HepG2 (cell line): ENCODE data around the gene ANKRD2. TPM values are rescaled to one million over a fixed set of nuclear protein-coding genes. Genes with fewer than 3 reads are reported as not detected.

Experiments used
- ATAC-seq: fragments of 200-7000 bp; cut with Tn5 transposase; 3 replicates; pipeline ENCODE4 v1.9.1; 2020; ENCODE audit warnings: mild to moderate bottlenecking, moderate library complexity
- BruUV-seq: library from RNA; stranded (reverse); fragments of 400-500 nt; replicated peaks from 2 replicates; lab custom pipeline; 2021; lab: Mats Ljungman, UMichigan
- CTCF ChIA-PET: fragments of 300-600 bp; formaldehyde crosslinking; extraction: SDS; loops from one replicate; lab custom pipeline; 2021; ENCODE audit warnings: low total read pairs, inconsistent platforms, low intra/inter-chr PET ratio; lab: Yijun Ruan, JAX
- POLR2A ChIA-PET: fragments of 350-600 bp; sonication (Branson Sonifier 250); formaldehyde crosslinking; loops from one replicate; lab custom pipeline; 2020; ENCODE audit warnings: antibody characterized with exemption, inconsistent platforms; lab: Yijun Ruan, JAX
- DNase-seq: peaks from one replicate; pipeline ENCODE4 v3.0.0-alpha.2; 2015; ENCODE audit warnings: low spot score
- FAIRE-seq: peaks from 3 replicates; lab custom pipeline; 2011; peaks lifted over from hg19 to GRCh38; lab: Jason Lieb, UNC
- H2AFZ ChIP-seq: one replicate; pipeline ENCODE4 v1.6.1; 2011; ENCODE audit warnings: low read length, inconsistent platforms
- H3K27ac ChIP-seq: fragments of 300-600 bp; 3 replicates; pipeline ENCODE4 v1.8.0; 2011; ENCODE audit warnings: mixed run types, mild to moderate bottlenecking, mixed read lengths, low read length, inconsistent platforms; ENCODE audit not compliant: insufficient read depth; ENCODE audit errors: extremely low read length
- H3K27me3 ChIP-seq, 2 experiments: fragments of 200-600 bp in 1 of 2; 2 replicates in 1 of 2; 3 replicates in 1 of 2; pipeline versions ENCODE4 v1.6.0 to v1.8.0; 2011; ENCODE audit warnings: low read length in 2 of 2, mild to moderate bottlenecking in 2 of 2, moderate library complexity in 2 of 2, inconsistent platforms in 1 of 2; ENCODE audit not compliant: insufficient read depth in 2 of 2, control insufficient read depth in 1 of 2
- H3K36me3 ChIP-seq, 2 experiments: fragments of 200-600 bp in 1 of 2; replicated peaks in 1 of 2; 2 replicates in 1 of 2; 3 replicates in 1 of 2; pipeline versions ENCODE4 v1.5.1 to v1.8.0; 2011; ENCODE audit warnings: low read length in 2 of 2, inconsistent platforms in 1 of 2; ENCODE audit not compliant: insufficient read depth in 2 of 2, control insufficient read depth in 1 of 2
- H3K4me1 ChIP-seq: 2 replicates; pipeline ENCODE4 v1.5.1; 2012; ENCODE audit warnings: low read length, inconsistent platforms; ENCODE audit not compliant: insufficient read depth
- H3K4me2 ChIP-seq: 2 replicates; pipeline ENCODE4 v1.6.0; 2011; ENCODE audit warnings: low read depth, low read length, inconsistent platforms
- H3K4me3 ChIP-seq, 3 experiments: fragments of 200-600 bp in 1 of 3; sonication (generic), shearing (Covaris generic) in 1 of 3; replicated peaks in 1 of 3; 2 replicates each; pipeline ENCODE4 v1.5.1; 2011 to 2016; ENCODE audit warnings: low read length in 3 of 3, inconsistent platforms in 2 of 3, low read depth in 2 of 3, mild to moderate bottlenecking in 2 of 3, control low read depth in 1 of 3, mixed read lengths in 1 of 3; ENCODE audit not compliant: insufficient read depth in 1 of 3
- H3K79me2 ChIP-seq: one replicate; pipeline ENCODE4 v1.6.1; 2011; ENCODE audit warnings: low read length, inconsistent platforms; ENCODE audit not compliant: insufficient read depth
- H3K9ac ChIP-seq: 2 replicates; pipeline ENCODE4 v1.6.0; 2011; ENCODE audit warnings: mild to moderate bottlenecking, low read depth, low read length, inconsistent platforms; ENCODE audit not compliant: insufficient read depth
- H3K9me3 ChIP-seq: 2 replicates; pipeline ENCODE4 v1.5.1; 2012; ENCODE audit warnings: mild to moderate bottlenecking, low read length
- H4K20me1 ChIP-seq: 2 replicates; pipeline ENCODE4 v1.6.0; 2011; ENCODE audit warnings: inconsistent platforms, mild to moderate bottlenecking, low read length, moderate library complexity; ENCODE audit not compliant: insufficient read depth
- ATF7-NPFF ChIP-seq: sonication (generic); formaldehyde crosslinking; IDR thresholded peaks from 2 replicates; pipeline ENCODE4 v1.8.1; 2023; ENCODE audit warnings: mild to moderate bottlenecking, low read depth, missing genetic modification reagents, moderate library complexity
- ATM ChIP-seq: fragments of 450-650 bp; IDR thresholded peaks from 2 replicates; pipeline ENCODE4 v1.7.1; 2017; ENCODE audit warnings: mild to moderate bottlenecking, borderline replicate concordance
- CCAR2 ChIP-seq: fragments of 200-400 bp; formaldehyde crosslinking; optimal IDR thresholded peaks from 2 replicates; pipeline ENCODE3; 2018; ENCODE audit warnings: low read depth, mild to moderate bottlenecking, low read length, moderate library complexity
- CHCHD3 ChIP-seq: sonication (generic); formaldehyde crosslinking; IDR thresholded peaks from 2 replicates; pipeline ENCODE4 v1.8.0; 2022; ENCODE audit warnings: mild to moderate bottlenecking, missing genetic modification reagents, moderate library complexity
- EED ChIP-seq: sonication (generic); formaldehyde crosslinking; IDR thresholded peaks from 2 replicates; pipeline ENCODE4 v1.5.0; 2020; ENCODE audit warnings: mild to moderate bottlenecking, missing genetic modification reagents
- ESRRA ChIP-seq: sonication (generic); formaldehyde crosslinking; IDR thresholded peaks from 2 replicates; pipeline ENCODE4 v1.5.1; 2020; ENCODE audit warnings: mild to moderate bottlenecking, low read depth, missing genetic modification reagents
- GLMP ChIP-seq: sonication (generic); formaldehyde crosslinking; IDR thresholded peaks from 2 replicates; pipeline ENCODE4 v1.9.0; 2021; ENCODE audit warnings: missing genetic modification reagents, mild to moderate bottlenecking, borderline replicate concordance
- GTF2F1 ChIP-seq: fragments of 150-350 bp; IDR thresholded peaks from 2 replicates; pipeline ENCODE4 v1.6.1; 2014; ENCODE audit warnings: low read length
- HNRNPK ChIP-seq: fragments of 200-400 bp; formaldehyde crosslinking; IDR thresholded peaks from 2 replicates; pipeline ENCODE4 v1.6.1; 2018; ENCODE audit warnings: low read length, low read depth, moderate library complexity, mild to moderate bottlenecking; ENCODE audit not compliant: poor library complexity, severe bottlenecking
- NFKBIZ ChIP-seq: IDR thresholded peaks from 2 replicates; pipeline ENCODE4 v1.6.1; 2018; ENCODE audit warnings: missing genetic modification reagents, missing compliant biosample characterization
- PBX3 ChIP-seq: sonication (generic); formaldehyde crosslinking; IDR thresholded peaks from 2 replicates; pipeline ENCODE4 v1.8.1; 2023; ENCODE audit warnings: missing genetic modification reagents, inconsistent platforms, borderline replicate concordance
- PCBP2 ChIP-seq: fragments of 200-400 bp; formaldehyde crosslinking; optimal IDR thresholded peaks from 2 replicates; pipeline ENCODE3; 2018; ENCODE audit warnings: low read length, low read depth; ENCODE audit not compliant: poor library complexity, severe bottlenecking
- SYNCRIP ChIP-seq: fragments of 200-400 bp; formaldehyde crosslinking; IDR thresholded peaks from 2 replicates; pipeline ENCODE4 v1.6.1; 2018; ENCODE audit warnings: mild to moderate bottlenecking, low read depth, low read length; ENCODE audit not compliant: insufficient read depth
- ZC3H13 ChIP-seq: sonication (generic); formaldehyde crosslinking; IDR thresholded peaks from 2 replicates; pipeline ENCODE4 v1.8.1; 2023; ENCODE audit warnings: mild to moderate bottlenecking, missing genetic modification reagents, moderate library complexity
- ZNF251 ChIP-seq: sonication (generic); formaldehyde crosslinking; IDR thresholded peaks from 2 replicates; pipeline ENCODE4 v1.9.0; 2021; ENCODE audit warnings: mild to moderate bottlenecking, missing genetic modification reagents
- ZNF562 ChIP-seq: sonication (generic); formaldehyde crosslinking; IDR thresholded peaks from 2 replicates; pipeline ENCODE4 v1.8.0; 2022; ENCODE audit warnings: missing genetic modification reagents, borderline replicate concordance
- WGBS: methylation state at CpG from one replicate; pipeline ENCODE4 v1.1.6; 2017; ENCODE audit warnings: low lambda C conversion rate; 5-methylcytosine and 5-hydroxymethylcytosine counted together
- in situ Hi-C: cut with HindIII; loops from 2 replicates; pipeline ENCODE4 v1.10.0; 2017; ENCODE audit warnings: low pct_unique_long_range_greater_than_20kb; ENCODE audit not compliant: extremely low pct_ligation_motif_present
- intact Hi-C: fragments of 100-400 bp; cut with micrococcal nuclease; formaldehyde crosslinking; loops from one replicate; pipeline ENCODE4 v1.10.0; 2022; ENCODE audit not compliant: unreplicated experiment
- polyA plus RNA-seq, 8 experiments: library from polyadenylated mRNA; depleted of rRNA in 3 of 8; stranded (reverse) in 7 of 8; unstranded in 1 of 8; fragments of >200 nt; fragmentation: Illumina TruSeq in 4 of 8; extraction: Trizol in 4 of 8; gene quantifications; 2 replicates each; pipeline versions ENCODE4 v1.2.1 to v1.2.3, GENCODE V29; 2011 to 2016; ENCODE audit warnings: low read depth in 4 of 8, missing spikeins in 1 of 8, mixed read lengths in 1 of 8; ENCODE audit not compliant: insufficient read depth in 1 of 8
- total RNA-seq, 5 experiments: library from RNA; depleted of rRNA; stranded (reverse); fragments of >200 nt; fragmentation: Illumina TruSeq; extraction: Trizol; gene quantifications; 2 replicates each; pipeline ENCODE4 v1.2.3, GENCODE V29; 2016; ENCODE audit warnings: low read depth in 1 of 5
- TF ChIP-seq, protein P1 (sequence below): sonication (generic); formaldehyde crosslinking; IDR thresholded peaks from 2 replicates; pipeline ENCODE4 v1.9.0; 2021; ENCODE audit warnings: missing genetic modification reagents, borderline replicate concordance
- TF ChIP-seq, protein P2 (sequence below): sonication (generic); formaldehyde crosslinking; IDR thresholded peaks from 2 replicates; pipeline ENCODE4 v1.8.0; 2022; ENCODE audit warnings: missing genetic modification reagents, mild to moderate bottlenecking, inconsistent platforms, borderline replicate concordance

The ANKRD2 gene
- total and polyA plus RNA-seq, 2 of the 13 experiments (the other 11 are each of a cell fraction or from before 2014, with no cell fraction given), result not detected

- TF ChIP-seq, protein P1, sequence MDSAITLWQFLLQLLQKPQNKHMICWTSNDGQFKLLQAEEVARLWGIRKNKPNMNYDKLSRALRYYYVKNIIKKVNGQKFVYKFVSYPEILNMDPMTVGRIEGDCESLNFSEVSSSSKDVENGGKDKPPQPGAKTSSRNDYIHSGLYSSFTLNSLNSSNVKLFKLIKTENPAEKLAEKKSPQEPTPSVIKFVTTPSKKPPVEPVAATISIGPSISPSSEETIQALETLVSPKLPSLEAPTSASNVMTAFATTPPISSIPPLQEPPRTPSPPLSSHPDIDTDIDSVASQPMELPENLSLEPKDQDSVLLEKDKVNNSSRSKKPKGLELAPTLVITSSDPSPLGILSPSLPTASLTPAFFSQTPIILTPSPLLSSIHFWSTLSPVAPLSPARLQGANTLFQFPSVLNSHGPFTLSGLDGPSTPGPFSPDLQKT, result no peak
- TF ChIP-seq ESRRA (CRISPR knock-in tag) (no peak), ATM (no peak), ZC3H13 (CRISPR knock-in tag) (no peak), ZNF251 (CRISPR knock-in tag) (no peak), ZNF562 (CRISPR knock-in tag) (no peak), CHCHD3 (CRISPR knock-in tag) (no peak), NFKBIZ (CRISPR knock-in tag) (no peak)
Measured at GRCh38 chr10:97531401-97531986, 41.1 kb upstream of the ANKRD2 start (continued).

- H3K36me3 ChIP-seq, result no peaks in the 10 kb centered on the region
- no TSS peak for BruUV-seq
- H3K27me3 ChIP-seq, result no peaks in the 10 kb centered on the region
- H3K4me3 ChIP-seq, result no peak overlapping the region
- no peaks in the 10 kb centered on the region for H4K20me1 ChIP-seq
- no peak overlapping the region for H2AFZ ChIP-seq
- no peak for ATAC-seq
- ChIA-PET POLR2A (no interaction called here), CTCF (no interaction called here)
- no peak overlapping the region for H3K4me2 ChIP-seq
- H3K79me2 ChIP-seq, result no peaks in the 10 kb centered on the region
- H3K9me3 ChIP-seq, result no peaks in the 10 kb centered on the region
- DNase-seq, result no peak
- in situ Hi-C loops (no loop called here), intact Hi-C loops (no loop called here)
- WGBS, result 86% methylated on average over 12 of the region's 12 CpGs
- H3K9ac ChIP-seq, result no peak overlapping the region
- FAIRE-seq, result no peak
- H3K27ac ChIP-seq, result no peak overlapping the region
- H3K4me1 ChIP-seq, result peaks cover 12% of the 10 kb centered on the region
- no peak for TF ChIP-seq SYNCRIP
- no peak for TF ChIP-seq PCBP2
- TF ChIP-seq GTF2F1, result no peak
- TF ChIP-seq, protein P2, sequence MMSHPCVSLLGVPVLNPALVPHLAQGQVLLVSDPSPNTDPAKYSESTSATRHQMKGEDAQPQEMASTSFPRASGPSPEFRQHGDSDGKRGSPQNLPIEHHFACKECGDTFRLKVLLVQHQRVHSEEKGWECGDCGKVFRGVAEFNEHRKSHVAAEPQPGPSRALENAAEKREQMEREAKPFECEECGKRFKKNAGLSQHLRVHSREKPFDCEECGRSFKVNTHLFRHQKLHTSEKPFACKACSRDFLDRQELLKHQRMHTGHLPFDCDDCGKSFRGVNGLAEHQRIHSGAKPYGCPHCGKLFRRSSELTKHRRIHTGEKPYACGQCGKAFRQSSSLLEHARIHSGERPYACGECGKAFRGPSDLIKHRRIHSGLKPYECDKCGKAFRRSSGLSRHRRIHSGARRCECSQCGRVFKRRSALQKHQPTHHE (CRISPR knock-in tag), result no peak
- no peak for TF ChIP-seq CCAR2
- no peak for TF ChIP-seq ATF7-NPFF (CRISPR knock-in tag)
- no peak for TF ChIP-seq EED (CRISPR knock-in tag)
- no peak for TF ChIP-seq HNRNPK
- TF ChIP-seq GLMP (CRISPR knock-in tag), result no peak
- TF ChIP-seq PBX3 (CRISPR knock-in tag), result no peak
Measured at GRCh38 chr10:97532935-97533671, 39.5 kb upstream of the ANKRD2 start.
